ENCODE measurements around the gene HEXD.

Gene HEXD

GRCh38 chr17:82386255-82386831 lies 31.8 kb upstream of the HEXD start:
- Histone ChIP-seq H3K4me1 (ENCODE audit: control insufficient read depth in 1 of 2, insufficient read depth in 1 of 2, low read depth in 1 of 2, low read length in 1 of 2) (peaks cover 10% of the 10 kb centered on the region in 2 experiments), H3K27ac (no peak overlapping the region), H3K4me3 (ENCODE audit: low read depth in 1 of 2, low read length in 1 of 2) (no peak overlapping the region), H3K36me3 (no peaks in the 10 kb centered on the region), H3K27me3 (peaks cover 81% of the 10 kb centered on the region), H3K9me3 (no peaks in the 10 kb centered on the region)
- no peak for TF ChIP-seq CTCF (IDR thresholded peaks at IDR 0.05)

- no peak overlapping the region for H3K4me3 ChIP-seq (ENCODE audit: low read depth in 1 of 2, low read length in 1 of 2)
- H3K27me3 ChIP-seq, result peaks cover 76% of the 10 kb centered on the region
- H3K27ac ChIP-seq, result no peak overlapping the region
- TF ChIP-seq CTCF (IDR thresholded peaks at IDR 0.05), result no peak
- no peaks in the 10 kb centered on the region for H3K9me3 ChIP-seq
- H3K36me3 ChIP-seq, result no peaks in the 10 kb centered on the region
- H3K4me1 ChIP-seq (ENCODE audit: control insufficient read depth in 1 of 2, insufficient read depth in 1 of 2, low read depth in 1 of 2, low read length in 1 of 2), result peaks cover 10% of the 10 kb centered on the region in 2 experiments
Observed at GRCh38 chr17:82386881-82387704, 31.1 kb upstream of the HEXD start.

- H3K9me3 ChIP-seq, result no peaks in the 10 kb centered on the region
- H3K4me1 ChIP-seq (ENCODE audit: control insufficient read depth in 1 of 2, insufficient read depth in 1 of 2, low read depth in 1 of 2, low read length in 1 of 2), result peaks cover 10% of the 10 kb centered on the region in 2 experiments
- H3K27me3 ChIP-seq, result peaks cover 69% of the 10 kb centered on the region
- H3K27ac ChIP-seq, result no peak overlapping the region
- no peaks in the 10 kb centered on the region for H3K36me3 ChIP-seq
- H3K4me3 ChIP-seq (ENCODE audit: low read depth in 1 of 2, low read length in 1 of 2), result no peak overlapping the region
- no peak for TF ChIP-seq CTCF (IDR thresholded peaks at IDR 0.05)
Observed at GRCh38 chr17:82387705-82388106, 30.4 kb upstream of the HEXD start.

GRCh38 chr17:82388223-82388921 lies 29.8 kb upstream of the HEXD start:
- H3K27me3 ChIP-seq, result peaks cover 63% of the 10 kb centered on the region
- H3K4me3 ChIP-seq (ENCODE audit: low read depth in 1 of 2, low read length in 1 of 2), result no peak overlapping the region
- TF ChIP-seq CTCF (IDR thresholded peaks at IDR 0.05), result no peak

GRCh38 chr17:82388922-82389283 lies 29.2 kb upstream of the HEXD start:
- TF ChIP-seq CTCF (IDR thresholded peaks at IDR 0.05), result no peak
- no peaks in the 10 kb centered on the region for H3K36me3 ChIP-seq
- H3K27me3 ChIP-seq, result peaks cover 57% of the 10 kb centered on the region
- no peaks in the 10 kb centered on the region for H3K9me3 ChIP-seq
- H3K27ac ChIP-seq, result no peak overlapping the region
- H3K4me3 ChIP-seq (ENCODE audit: low read depth in 1 of 2, low read length in 1 of 2), result no peak overlapping the region
- H3K4me1 ChIP-seq (ENCODE audit: control insufficient read depth in 1 of 2, insufficient read depth in 1 of 2, low read depth in 1 of 2, low read length in 1 of 2), result peaks cover 10% of the 10 kb centered on the region in 2 experiments

More at GRCh38 chr17:82388223-82388921, 29.8 kb upstream of the HEXD start:
- Histone ChIP-seq H3K9me3 (no peaks in the 10 kb centered on the region), H3K4me1 (ENCODE audit: control insufficient read depth in 1 of 2, insufficient read depth in 1 of 2, low read depth in 1 of 2, low read length in 1 of 2) (peaks cover 10% of the 10 kb centered on the region in 2 experiments), H3K36me3 (no peaks in the 10 kb centered on the region), H3K27ac (no peak overlapping the region)

All from neutrophil (primary cell).